ENCODE data around the gene OR2K2. TPM values are rescaled to one million over a fixed set of nuclear protein-coding genes. Genes with fewer than 3 reads are reported as not detected.
"Not testable (repeated sequence)": the region's sequence is repeated elsewhere in the genome, so short reads cannot be mapped to it uniquely, and the experiment has no call there.

Gene OR2K2
- polyA plus RNA-seq, 1 donor (not counting 4 experiments of a cell fraction or from before 2014, with no cell fraction given) = not detected

DNA sequence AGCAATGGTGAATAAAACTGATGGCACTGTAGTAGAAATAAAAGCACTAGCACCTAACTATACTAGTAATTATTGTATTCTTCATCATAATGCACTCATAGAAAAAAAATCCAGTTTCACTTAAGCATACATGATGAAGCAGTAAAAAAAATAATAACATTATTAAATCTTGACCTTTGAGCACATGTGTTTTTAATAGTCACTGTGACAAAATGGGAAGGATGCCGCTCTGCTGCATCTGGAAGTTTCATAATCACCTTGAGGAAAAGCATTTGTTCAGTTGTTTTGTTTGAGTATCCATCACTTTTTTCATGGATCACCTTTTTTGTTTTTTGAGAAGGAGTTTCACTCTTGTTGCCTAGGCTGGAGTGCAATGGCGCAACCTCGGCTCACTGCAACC, 13.2 kb downstream of the OR2K2 start:
- no peak for DNase-seq (ENCODE audit: low read depth, low spot score)
- dilution Hi-C loops (cut with MboI; ENCODE audit: extremely low pct_ligation_motif_present, low sequenced_read_pairs) = no loop called here
- no peak for FAIRE-seq

DNA sequence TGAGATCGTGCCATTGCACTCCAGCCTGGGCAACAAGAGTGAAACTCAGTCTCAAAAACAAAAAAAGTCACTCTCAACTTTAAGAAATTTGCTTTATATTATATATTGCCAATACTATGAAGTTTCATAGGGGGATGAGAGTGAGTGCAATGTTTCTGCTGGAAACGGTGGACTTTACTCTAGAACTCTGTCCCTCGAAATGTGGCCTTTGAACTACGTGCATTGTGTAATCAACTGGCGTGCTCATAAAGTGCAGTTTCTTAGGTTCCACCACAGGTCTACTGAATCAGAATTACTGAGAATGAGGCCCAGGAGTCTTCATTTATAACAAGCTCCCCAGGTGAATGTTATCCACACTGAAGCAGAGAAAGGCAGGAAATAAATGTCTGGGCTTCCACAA, 24.1 kb downstream of the OR2K2 start:
- no peak for DNase-seq (ENCODE audit: low read depth, low spot score)
- no peak for FAIRE-seq
- no peak for TF ChIP-seq EZH2 (IDR thresholded peaks at IDR 0.05; ENCODE audit: low read length)
- TF ChIP-seq, protein P1, sequence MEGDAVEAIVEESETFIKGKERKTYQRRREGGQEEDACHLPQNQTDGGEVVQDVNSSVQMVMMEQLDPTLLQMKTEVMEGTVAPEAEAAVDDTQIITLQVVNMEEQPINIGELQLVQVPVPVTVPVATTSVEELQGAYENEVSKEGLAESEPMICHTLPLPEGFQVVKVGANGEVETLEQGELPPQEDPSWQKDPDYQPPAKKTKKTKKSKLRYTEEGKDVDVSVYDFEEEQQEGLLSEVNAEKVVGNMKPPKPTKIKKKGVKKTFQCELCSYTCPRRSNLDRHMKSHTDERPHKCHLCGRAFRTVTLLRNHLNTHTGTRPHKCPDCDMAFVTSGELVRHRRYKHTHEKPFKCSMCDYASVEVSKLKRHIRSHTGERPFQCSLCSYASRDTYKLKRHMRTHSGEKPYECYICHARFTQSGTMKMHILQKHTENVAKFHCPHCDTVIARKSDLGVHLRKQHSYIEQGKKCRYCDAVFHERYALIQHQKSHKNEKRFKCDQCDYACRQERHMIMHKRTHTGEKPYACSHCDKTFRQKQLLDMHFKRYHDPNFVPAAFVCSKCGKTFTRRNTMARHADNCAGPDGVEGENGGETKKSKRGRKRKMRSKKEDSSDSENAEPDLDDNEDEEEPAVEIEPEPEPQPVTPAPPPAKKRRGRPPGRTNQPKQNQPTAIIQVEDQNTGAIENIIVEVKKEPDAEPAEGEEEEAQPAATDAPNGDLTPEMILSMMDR (optimal IDR thresholded peaks at IDR 0.05 in 1 of 3, IDR thresholded peaks at IDR 0.05 in 1 of 3, conservative IDR thresholded peaks at IDR 0.05 in 1 of 3; ENCODE audit: extremely low read depth in 1 of 3, insufficient read depth in 2 of 3, low read length in 3 of 3) = no peak
- no peak overlapping the region for H2AFZ ChIP-seq (ENCODE audit: control insufficient read depth, low read length)
- H3K27ac ChIP-seq (ENCODE audit: control insufficient read depth, insufficient read depth, low read length) = no peak overlapping the region
- H3K4me3 ChIP-seq (ENCODE audit: control insufficient read depth in 2 of 3, extremely low read depth in 1 of 3, insufficient read depth in 2 of 3, low read depth in 1 of 3, low read length in 3 of 3) = no peak overlapping the region
- H3K4me2 ChIP-seq (ENCODE audit: control insufficient read depth, extremely low read depth, insufficient read depth, low read depth, low read length) = no peak overlapping the region
- dilution Hi-C loops (cut with MboI; ENCODE audit: extremely low pct_ligation_motif_present, low sequenced_read_pairs) = no loop called here
- H3K9me1 ChIP-seq (ENCODE audit: control insufficient read depth, extremely low read depth, insufficient read depth, low read length) = no peaks in the 10 kb centered on the region
- H3K27me3 ChIP-seq (ENCODE audit: control insufficient read depth, extremely low read depth, insufficient read depth, low read length) = no peaks in the 10 kb centered on the region
- H3K36me3 ChIP-seq (ENCODE audit: control insufficient read depth in 2 of 2, extremely low read depth in 1 of 2, insufficient read depth in 2 of 2, low read length in 2 of 2) = no peaks in the 10 kb centered on the region
- H4K20me1 ChIP-seq (ENCODE audit: control insufficient read depth, extremely low read depth, insufficient read depth, low read length) = no peaks in the 10 kb centered on the region
- no peaks in the 10 kb centered on the region for H3K79me2 ChIP-seq (ENCODE audit: control insufficient read depth, insufficient read depth, low read length)
- H3K4me1 ChIP-seq (ENCODE audit: control insufficient read depth, extremely low read depth, insufficient read depth, low read length) = no peaks in the 10 kb centered on the region
- no peak overlapping the region for H3K9ac ChIP-seq (ENCODE audit: control insufficient read depth, extremely low read depth, insufficient read depth, low read length)
- no peaks in the 10 kb centered on the region for H3K9me3 ChIP-seq (ENCODE audit: control insufficient read depth, low read depth, low read length)

More for the DNA sequence above, 13.2 kb downstream of the OR2K2 start:
- no peak overlapping the region for H2AFZ ChIP-seq (ENCODE audit: control insufficient read depth, low read length)
- H3K9ac ChIP-seq (ENCODE audit: control insufficient read depth, extremely low read depth, insufficient read depth, low read length) = no peak overlapping the region
- no peaks in the 10 kb centered on the region for H3K27me3 ChIP-seq (ENCODE audit: control insufficient read depth, extremely low read depth, insufficient read depth, low read length)
- no peaks in the 10 kb centered on the region for H3K79me2 ChIP-seq (ENCODE audit: control insufficient read depth, insufficient read depth, low read length)
- no peaks in the 10 kb centered on the region for H3K36me3 ChIP-seq (ENCODE audit: control insufficient read depth in 2 of 2, extremely low read depth in 1 of 2, insufficient read depth in 2 of 2, low read length in 2 of 2)
- TF ChIP-seq EZH2 (IDR thresholded peaks at IDR 0.05; ENCODE audit: low read length) = no peak
- TF ChIP-seq, protein P1 (optimal IDR thresholded peaks at IDR 0.05 in 1 of 3, IDR thresholded peaks at IDR 0.05 in 1 of 3, conservative IDR thresholded peaks at IDR 0.05 in 1 of 3; ENCODE audit: extremely low read depth in 1 of 3, insufficient read depth in 2 of 3, low read length in 3 of 3) = no peak
- H3K27ac ChIP-seq (ENCODE audit: control insufficient read depth, insufficient read depth, low read length) = no peak overlapping the region
- no peaks in the 10 kb centered on the region for H3K4me1 ChIP-seq (ENCODE audit: control insufficient read depth, extremely low read depth, insufficient read depth, low read length)
- no peak overlapping the region for H3K4me3 ChIP-seq (ENCODE audit: control insufficient read depth in 2 of 3, extremely low read depth in 1 of 3, insufficient read depth in 2 of 3, low read depth in 1 of 3, low read length in 3 of 3)
- no peaks in the 10 kb centered on the region for H4K20me1 ChIP-seq (ENCODE audit: control insufficient read depth, extremely low read depth, insufficient read depth, low read length)
- H3K4me2 ChIP-seq (ENCODE audit: control insufficient read depth, extremely low read depth, insufficient read depth, low read depth, low read length) = no peak overlapping the region
- no peaks in the 10 kb centered on the region for H3K9me1 ChIP-seq (ENCODE audit: control insufficient read depth, extremely low read depth, insufficient read depth, low read length)
- H3K9me3 ChIP-seq (ENCODE audit: control insufficient read depth, low read depth, low read length) = no peaks in the 10 kb centered on the region

DNA sequence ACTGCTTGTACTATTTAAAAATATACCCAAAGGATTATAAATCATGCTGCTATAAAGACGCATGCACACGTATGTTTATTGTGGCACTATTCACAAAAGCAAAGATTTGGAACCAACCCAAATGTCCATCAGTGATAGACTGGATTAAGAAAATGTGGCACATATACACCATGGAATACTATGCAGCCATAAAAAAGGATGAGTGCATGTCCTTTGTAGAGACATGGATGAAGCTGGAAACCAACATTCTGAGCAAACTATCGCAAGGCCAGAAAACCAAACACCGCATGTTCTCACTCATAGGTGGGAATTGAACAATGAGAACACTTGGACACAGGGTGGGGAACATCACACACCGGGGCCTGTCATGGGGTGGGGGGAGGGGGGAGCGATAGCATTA, 26.0 kb downstream of the OR2K2 start:
- dilution Hi-C loops (cut with MboI; ENCODE audit: extremely low pct_ligation_motif_present, low sequenced_read_pairs); H3K4me1 ChIP-seq (ENCODE audit: control insufficient read depth, extremely low read depth, insufficient read depth, low read length); H3K4me3 ChIP-seq (ENCODE audit: control insufficient read depth in 2 of 3, extremely low read depth in 1 of 3, insufficient read depth in 2 of 3, low read depth in 1 of 3, low read length in 3 of 3); H3K27ac ChIP-seq (ENCODE audit: control insufficient read depth, insufficient read depth, low read length); H3K27me3 ChIP-seq (ENCODE audit: control insufficient read depth, extremely low read depth, insufficient read depth, low read length); H3K4me2 ChIP-seq (ENCODE audit: control insufficient read depth, extremely low read depth, insufficient read depth, low read depth, low read length); H3K9me3 ChIP-seq (ENCODE audit: control insufficient read depth, low read depth, low read length); H2AFZ ChIP-seq (ENCODE audit: control insufficient read depth, low read length); H3K9me1 ChIP-seq (ENCODE audit: control insufficient read depth, extremely low read depth, insufficient read depth, low read length); H3K9ac ChIP-seq (ENCODE audit: control insufficient read depth, extremely low read depth, insufficient read depth, low read length); H3K36me3 ChIP-seq (ENCODE audit: control insufficient read depth in 2 of 2, extremely low read depth in 1 of 2, insufficient read depth in 2 of 2, low read length in 2 of 2); H3K79me2 ChIP-seq (ENCODE audit: control insufficient read depth, insufficient read depth, low read length); DNase-seq (ENCODE audit: low read depth, low spot score); H4K20me1 ChIP-seq (ENCODE audit: control insufficient read depth, extremely low read depth, insufficient read depth, low read length); FAIRE-seq: not testable (repeated sequence)

Data from keratinocyte (primary cell).